Heart left ventricle (tissue), 16 donors: Measurements from ENCODE around the gene ATRNL1. TPM values are rescaled to one million over a fixed set of nuclear protein-coding genes. Genes with fewer than 3 reads are reported as not detected.
A peak's percentile ranks its signal among the peaks of the same experiment; 100 is the strongest.

ENCODE experiments used
- ATAC-seq, 4 donors: fragments of 200-7000 bp; cut with Tn5 transposase; one replicate each; pipeline ENCODE4 v1.9.1; 2020 to 2022; ENCODE audit warnings: moderate library complexity in 4 of 4, mild to moderate bottlenecking in 3 of 4, moderate number of reproducible peaks in 1 of 4
- DNase-seq, 5 donors: peaks; one replicate each; pipeline ENCODE4 v3.0.0-alpha.2; 2020
- H3K27ac ChIP-seq, 12 donors: fragments of 200-600 bp; sonication (generic) in 4 of 12; one replicate each; pipeline versions ENCODE4 v1.5.0 to v1.8.0; 2016 to 2022; ENCODE audit warnings: mild to moderate bottlenecking in 2 of 12
- H3K27me3 ChIP-seq, 9 donors: fragments of 200-600 bp; sonication (generic) in 2 of 9; one replicate each; pipeline versions ENCODE4 v1.5.1 to v1.8.0; 2016 to 2022; ENCODE audit warnings: mild to moderate bottlenecking in 3 of 9
- H3K36me3 ChIP-seq, 9 donors: fragments of 200-600 bp; sonication (generic) in 2 of 9; one replicate each; pipeline versions ENCODE4 v1.5.0 to v1.8.0; 2018 to 2022; ENCODE audit warnings: mild to moderate bottlenecking in 2 of 9
- H3K4me1 ChIP-seq, 12 donors: fragments of 200-600 bp; sonication (generic) in 4 of 12; one replicate each; pipeline versions ENCODE4 v1.5.0 to v1.8.0; 2016 to 2022; ENCODE audit warnings: mild to moderate bottlenecking in 3 of 12
- H3K4me3 ChIP-seq, 12 donors: fragments of 200-600 bp; sonication (generic) in 4 of 12; one replicate each; pipeline versions ENCODE4 v1.5.0 to v1.8.0; 2017 to 2022; ENCODE audit warnings: mild to moderate bottlenecking in 9 of 12, moderate library complexity in 4 of 12
- H3K9me3 ChIP-seq, 12 donors: fragments of 200-600 bp; sonication (generic) in 4 of 12; one replicate each; pipeline versions ENCODE4 v1.5.0 to v1.8.0; 2016 to 2022; ENCODE audit warnings: mild to moderate bottlenecking in 1 of 12
- POLR2A ChIP-seq, 2 donors: fragments of 450-650 bp; IDR thresholded peaks; one replicate each; pipeline ENCODE4 v1.6.1; 2017; ENCODE audit warnings: antibody characterized with exemption in 2 of 2, mild to moderate bottlenecking in 2 of 2, moderate library complexity in 2 of 2
- WGBS, 4 donors: extraction: QIAGEN DNeasy Blood & Tissue Kit in 2 of 4; methylation state at CpG; one replicate each; pipeline versions ENCODE4 v1.1.5 to v1.1.7; 2013 to 2018; 5-methylcytosine and 5-hydroxymethylcytosine counted together
- intact Hi-C, 10 donors: fragments of 100-400 bp; cut with DNase I; formaldehyde crosslinking; loops; one replicate each; pipeline versions ENCODE4 v1.11.1 to v1.14.2; 2022
- polyA plus RNA-seq, 2 donors: library from polyadenylated mRNA; stranded (reverse); fragments of 200-250 nt; gene quantifications; one replicate each; pipeline ENCODE4 v1.2.3, GENCODE V29; 2013
- total RNA-seq, 9 donors: library from RNA; depleted of rRNA in 2 of 9; stranded (reverse); fragments of >200 nt in 2 of 9; fragmentation: NEBNext Ultra II Directional in 3 of 9; extraction: Animal tissue kit (Norgen Biotek cat#: 25700) in 3 of 9; gene quantifications; one replicate each; pipeline versions ENCODE4 v1.1.0 to v1.2.4, GENCODE V29; 2016 to 2023
- TF ChIP-seq, protein P1 (sequence below), 12 donors: fragments of 200-600 bp; sonication (generic) in 4 of 12; IDR thresholded peaks; one replicate each; pipeline versions ENCODE4 v1.5.0 to v1.8.0; 2018 to 2022; ENCODE audit warnings: antibody characterized with exemption in 12 of 12, mild to moderate bottlenecking in 5 of 12
- donor health status: ischemic (EF 13 %, LVEDD 7.1; RV severe dilation, severe dysfunction).
- donor health status: healthy with polysubstance abuse.
- donor health status: DM: no; HTN: yes; CAD: no.
- donor health status: DM: no; HTN: no; CAD: no.
- donor health status: ischemic (EF 25% LVEDD 6.9; RV normal size, moderate dysfunction).
- donor health status: ischemic (EF 25% LVEDD 5.7; RV mildly dilated, moderate dysfunction).
- donor health status: healthy.
- donor health status: DM: yes; HTN: yes; CAD: no.
- donor health status: ischemic (EF 35%, LVEDD 5.7; RV mildly dilated, moderate dysfunction).
- donor health status: nonischemic (EF 11% LVEDD 7.7; RV severe dilation, severe dysfunction).
- donor health status: DM: yes; HTN: yes; CAD: no.
- donor health status: PGD.
- donor health status: ischemic (EF 29% LVEDD 5.4; RV normal size, mild dysfunction).
- donor health status: nonischemic (EF 23%, LVEDD 6.1; RV moderate dilation, normal function).

ATRNL1 gene
- total and polyA plus RNA-seq, 11 donors, result 0.13 to 28.5 (median 3.0) TPM

DNA sequence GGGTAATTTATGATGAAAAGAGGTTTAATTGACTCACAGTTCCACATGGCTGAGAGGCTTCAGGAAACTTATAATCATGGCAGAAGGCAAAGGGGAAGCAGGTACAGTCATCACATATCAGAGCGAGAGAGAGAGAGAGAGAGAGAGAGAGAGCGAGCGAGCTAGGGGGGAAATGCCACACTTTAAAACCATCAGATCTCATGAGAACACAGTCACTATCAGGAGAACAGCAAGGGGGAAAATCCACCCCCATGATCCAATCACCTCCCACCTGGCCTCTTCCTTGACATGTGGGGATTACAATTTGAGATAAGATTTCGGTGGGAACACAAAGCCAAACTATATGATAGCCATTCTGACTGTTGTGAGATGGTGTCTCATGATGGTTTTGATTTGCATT is 603.6 kb downstream of the ATRNL1 start:
- Histone ChIP-seq H3K27me3 (no peaks in the 10 kb centered on the region), H3K36me3 (no peaks in the 10 kb centered on the region), H3K27ac (no peak overlapping the region), H3K4me1 (no peaks in the 10 kb centered on the region), H3K9me3 (no peaks in the 10 kb centered on the region), H3K4me3 (no peak overlapping the region)
- no peak for ATAC-seq
- intact Hi-C loops, result no loop called here
- no peak for DNase-seq
- TF ChIP-seq, protein P1, sequence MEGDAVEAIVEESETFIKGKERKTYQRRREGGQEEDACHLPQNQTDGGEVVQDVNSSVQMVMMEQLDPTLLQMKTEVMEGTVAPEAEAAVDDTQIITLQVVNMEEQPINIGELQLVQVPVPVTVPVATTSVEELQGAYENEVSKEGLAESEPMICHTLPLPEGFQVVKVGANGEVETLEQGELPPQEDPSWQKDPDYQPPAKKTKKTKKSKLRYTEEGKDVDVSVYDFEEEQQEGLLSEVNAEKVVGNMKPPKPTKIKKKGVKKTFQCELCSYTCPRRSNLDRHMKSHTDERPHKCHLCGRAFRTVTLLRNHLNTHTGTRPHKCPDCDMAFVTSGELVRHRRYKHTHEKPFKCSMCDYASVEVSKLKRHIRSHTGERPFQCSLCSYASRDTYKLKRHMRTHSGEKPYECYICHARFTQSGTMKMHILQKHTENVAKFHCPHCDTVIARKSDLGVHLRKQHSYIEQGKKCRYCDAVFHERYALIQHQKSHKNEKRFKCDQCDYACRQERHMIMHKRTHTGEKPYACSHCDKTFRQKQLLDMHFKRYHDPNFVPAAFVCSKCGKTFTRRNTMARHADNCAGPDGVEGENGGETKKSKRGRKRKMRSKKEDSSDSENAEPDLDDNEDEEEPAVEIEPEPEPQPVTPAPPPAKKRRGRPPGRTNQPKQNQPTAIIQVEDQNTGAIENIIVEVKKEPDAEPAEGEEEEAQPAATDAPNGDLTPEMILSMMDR (IDR thresholded peaks at IDR 0.05), result no peak
- TF ChIP-seq POLR2A (IDR thresholded peaks at IDR 0.05), result no peak
- 27 to 53% (median 49%) methylated on average over 3 to 4 of the region's 4 CpGs for WGBS, 4 donors

GRCh38 chr10:115706026-115706425 is 612.9 kb downstream of the ATRNL1 start:
- ATAC-seq (no peak), DNase-seq (no peak)
- no peaks in the 10 kb centered on the region for H3K27me3 ChIP-seq
- H3K9me3 ChIP-seq, result no peaks in the 10 kb centered on the region
- H3K4me1 ChIP-seq, result no peaks in the 10 kb centered on the region
- H3K36me3 ChIP-seq, result no peaks in the 10 kb centered on the region
- H3K27ac ChIP-seq, result no peak overlapping the region
- intact Hi-C loops, result loop anchor here (5.0 to 10.0 kb wide), 5 partner anchors 579 to 681 kb away; no protein-coding TSS in a partner anchor
- H3K4me3 ChIP-seq, result no peak overlapping the region
- no peak for TF ChIP-seq POLR2A (IDR thresholded peaks at IDR 0.05)
- TF ChIP-seq, protein P1 (IDR thresholded peaks at IDR 0.05), result no peak

GRCh38 chr10:115706488-115707076 is 613.4 kb downstream of the ATRNL1 start:
- no peaks in the 10 kb centered on the region for H3K36me3 ChIP-seq
- ATAC-seq, result no peak

GRCh38 chr10:115710136-115710535 is 617.0 kb downstream of the ATRNL1 start:
- Histone ChIP-seq H3K27me3 (no peaks in the 10 kb centered on the region), H3K4me3 (no peak overlapping the region), H3K36me3 (no peaks in the 10 kb centered on the region), H3K9me3 (no peaks in the 10 kb centered on the region), H3K4me1 (no peaks in the 10 kb centered on the region), H3K27ac (no peak overlapping the region)
- intact Hi-C loops, result loop anchor here in 1 of 10 donors (10.0 kb wide), 1 partner anchor 675 kb away; no protein-coding TSS in a partner anchor
- 85 to 92% (median 89%) methylated on average over 1 of the region's 1 CpG for WGBS, 4 donors
- TF ChIP-seq POLR2A (IDR thresholded peaks at IDR 0.05), result no peak
- TF ChIP-seq, protein P1 (IDR thresholded peaks at IDR 0.05), result peak in 2 of 12 donors; percentile 32 to 42
- no peak for DNase-seq
- no peak for ATAC-seq

More at GRCh38 chr10:115706488-115707076, 613.4 kb downstream of the ATRNL1 start:
- no peak overlapping the region for H3K4me3 ChIP-seq
- TF ChIP-seq, protein P1 (IDR thresholded peaks at IDR 0.05), result peak; percentile 14 to 53 (median 34)
- no peak for TF ChIP-seq POLR2A (IDR thresholded peaks at IDR 0.05)
- WGBS, 4 donors, result 44 to 50% (median 46%) methylated on average over 2 of the region's 2 CpGs
- H3K27ac ChIP-seq, result no peak overlapping the region
- no peaks in the 10 kb centered on the region for H3K9me3 ChIP-seq
- intact Hi-C loops, result loop anchor here (5.0 to 10.0 kb wide), 5 partner anchors 578 to 681 kb away; no protein-coding TSS in a partner anchor
- no peaks in the 10 kb centered on the region for H3K27me3 ChIP-seq
- no peak for DNase-seq
- no peaks in the 10 kb centered on the region for H3K4me1 ChIP-seq
